Stimulated activated CD8-positive, alpha-beta memory T cell treated with anti-CD3 and anti-CD28 coated beads, Interleukin-2, amount 100 ng/mL, for 1 hour (primary cell): Measurements from ENCODE around the gene TMEM179B.
"Not testable (repeated sequence)": the region's sequence is repeated elsewhere in the genome, so short reads cannot be mapped to it uniquely, and the experiment has no call there.

ENCODE experiments used
- DNase-seq, 2 donors: peaks; one replicate each; pipeline ENCODE4 v3.0.0-alpha.2; 2020; ENCODE audit warnings: low read depth in 2 of 2

Gene TMEM179B

DNA sequence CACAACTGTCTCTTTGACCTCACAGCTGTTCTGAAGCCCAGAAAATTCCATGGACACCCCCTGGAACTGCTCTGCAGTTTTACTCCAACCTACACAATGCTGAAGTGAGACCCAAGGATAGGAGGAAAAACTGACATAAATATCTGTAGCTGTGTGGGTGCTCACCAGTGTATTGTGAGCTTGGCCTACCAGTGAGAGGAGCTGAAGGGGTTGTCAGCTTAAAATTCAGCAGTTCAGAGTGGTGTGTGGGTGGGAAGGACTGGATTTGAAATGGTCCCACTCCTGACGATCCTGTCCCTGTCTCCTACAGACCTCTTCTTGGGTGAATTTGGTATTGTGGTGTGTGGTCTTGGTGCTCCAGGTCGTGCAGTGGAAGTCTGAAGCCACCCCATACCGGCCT, 2.4 kb downstream of the TMEM179B start:
- DNase-seq, result no peak

DNA sequence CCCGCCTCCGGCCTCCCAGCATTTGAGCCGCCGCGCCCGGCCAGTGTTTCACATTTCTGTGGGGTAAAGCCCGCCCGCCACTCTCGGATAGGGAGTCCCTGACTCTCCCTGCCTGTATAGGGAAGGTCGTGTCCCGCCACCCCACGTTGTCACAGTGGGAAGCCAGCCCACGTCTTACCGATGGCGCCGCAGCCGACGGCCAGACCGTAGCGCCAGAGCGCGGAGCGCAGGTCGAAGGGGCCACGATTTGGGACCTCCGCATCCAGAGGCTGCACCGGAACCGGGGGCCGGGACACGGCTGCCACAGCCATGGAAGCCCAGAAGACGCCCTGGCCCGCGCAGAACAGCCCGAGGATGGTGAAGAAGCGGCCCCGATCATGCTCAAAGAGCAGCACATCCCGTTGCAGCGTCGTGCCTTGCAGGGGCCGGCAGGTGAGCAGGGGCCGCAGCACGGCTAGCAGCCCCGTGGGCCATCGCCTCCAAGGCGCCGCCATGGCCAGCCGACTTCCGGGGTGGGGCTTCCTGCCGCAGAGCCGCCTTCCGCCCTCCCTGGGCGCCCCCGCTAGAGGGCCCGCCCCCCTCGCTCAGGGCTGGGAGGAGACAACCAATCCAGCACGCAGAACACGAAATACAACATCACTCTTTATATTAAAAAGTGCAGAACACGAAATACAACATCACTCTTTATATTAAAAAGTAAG, 4.4 kb downstream of the TMEM179B start, which contains the start of gene TMEM223:
Gene TMEM223 (minus strand): TSS at position 506 of the 701 bp plus-strand sequence. CDS start 12 bp downstream, at position 494.
- peak; percentile 74 to 80 for DNase-seq

DNA sequence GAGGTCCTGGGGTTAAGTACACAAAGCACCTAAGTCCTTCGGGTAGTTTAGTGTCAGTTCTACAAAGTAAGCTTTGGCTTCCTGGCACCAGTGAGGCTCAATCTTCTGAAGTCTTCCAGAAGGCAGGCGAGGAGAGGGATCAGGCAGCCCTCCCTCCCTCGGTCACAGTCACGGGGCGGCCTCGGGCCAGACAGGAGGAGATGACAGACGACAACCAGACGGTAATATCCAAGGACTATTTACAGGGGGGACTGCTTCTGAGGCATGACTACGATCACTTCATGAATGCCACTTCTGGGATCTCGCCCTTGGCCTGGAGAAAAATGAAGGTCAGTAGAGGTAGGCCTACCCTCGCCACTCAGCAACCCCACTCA, 5.0 kb downstream of the TMEM179B start:
- no peak for DNase-seq

DNA sequence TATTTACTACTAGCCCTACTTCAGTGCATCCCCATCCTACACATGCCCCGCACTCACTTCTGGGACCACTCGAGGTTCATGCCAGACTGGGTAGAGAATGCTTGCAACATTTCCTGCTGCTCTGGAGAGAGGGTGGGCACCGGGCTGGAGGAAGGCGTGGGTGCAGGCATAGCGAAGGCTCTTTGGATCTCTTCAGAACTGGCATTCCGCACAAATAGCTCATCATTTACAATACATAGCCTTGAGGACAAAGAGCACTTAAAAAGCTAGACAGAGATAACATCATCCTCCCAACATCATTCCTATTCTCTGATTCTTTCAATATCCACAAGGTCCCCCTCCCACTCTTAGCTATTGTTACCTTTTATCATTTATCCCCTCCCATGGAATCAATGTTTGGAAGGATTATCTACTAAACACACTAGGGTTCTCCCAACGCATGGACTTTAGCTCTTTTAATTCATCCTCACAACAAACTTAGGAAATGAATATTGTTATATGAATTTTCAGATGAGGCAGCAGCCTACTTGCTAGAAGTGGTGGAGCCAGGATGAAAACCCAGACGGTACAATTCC, 7.1 kb downstream of the TMEM179B start:
- DNase-seq, result no peak

DNA sequence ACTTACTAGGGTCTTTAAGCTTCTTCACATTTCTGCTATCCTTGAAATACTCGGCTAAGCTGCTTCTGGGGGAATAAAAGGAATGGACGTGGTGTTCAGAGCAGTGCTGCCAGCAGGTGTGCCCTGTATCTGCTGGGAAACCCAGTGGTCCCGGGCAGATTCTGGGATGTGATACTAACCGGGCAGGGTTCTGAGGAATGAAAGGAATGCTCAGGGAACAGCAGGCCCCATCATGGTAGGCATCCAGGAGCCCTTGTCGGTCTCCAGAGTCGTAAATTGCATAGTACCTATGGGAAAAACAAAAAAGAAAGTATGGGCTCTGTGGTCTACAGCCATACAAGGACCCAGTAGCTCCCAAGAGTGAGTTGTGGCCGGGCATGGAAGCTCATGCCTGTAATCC, 9.1 kb downstream of the TMEM179B start:
- DNase-seq, result no peak

DNA sequence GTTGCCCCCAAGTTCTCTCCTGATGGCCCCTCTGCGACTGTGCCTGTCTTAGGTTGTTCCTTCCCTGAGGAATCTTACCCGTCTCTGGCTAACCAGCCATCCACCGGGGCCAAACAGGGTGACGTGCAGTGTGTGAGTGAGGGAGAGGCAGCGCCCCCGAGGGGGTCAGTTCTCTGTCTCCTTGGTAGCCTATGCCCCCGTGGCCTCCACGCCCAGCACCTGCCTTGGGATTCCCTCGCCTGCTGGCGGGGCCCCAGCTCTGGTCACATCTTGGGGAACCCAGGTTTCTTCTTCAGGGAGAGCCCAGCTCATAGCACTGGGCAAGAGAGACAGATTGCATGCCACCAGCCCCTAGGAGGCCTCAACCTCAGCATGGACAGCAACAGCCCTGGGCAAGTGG, 12.3 kb downstream of the TMEM179B start:
- no peak for DNase-seq

DNA sequence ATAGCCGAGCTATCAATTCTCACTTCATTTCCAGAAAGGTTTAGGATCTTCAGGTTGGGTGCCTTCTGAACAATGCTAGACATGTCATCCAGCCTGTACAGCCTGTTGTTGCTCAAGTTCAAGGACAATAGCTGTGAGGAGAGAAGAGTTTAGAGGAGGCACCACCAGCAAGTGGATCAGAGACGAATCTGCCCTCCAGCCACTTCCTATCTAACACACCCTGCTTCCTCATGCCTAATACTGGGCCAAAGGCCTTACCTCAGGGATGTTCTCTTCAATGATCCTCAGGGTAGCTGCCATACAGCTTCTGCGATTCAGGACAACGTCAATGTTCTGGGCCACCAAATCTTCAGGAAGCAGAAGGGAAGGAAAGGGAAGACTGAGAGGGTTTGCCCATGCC, 13.9 kb downstream of the TMEM179B start:
- DNase-seq, result no peak

DNA sequence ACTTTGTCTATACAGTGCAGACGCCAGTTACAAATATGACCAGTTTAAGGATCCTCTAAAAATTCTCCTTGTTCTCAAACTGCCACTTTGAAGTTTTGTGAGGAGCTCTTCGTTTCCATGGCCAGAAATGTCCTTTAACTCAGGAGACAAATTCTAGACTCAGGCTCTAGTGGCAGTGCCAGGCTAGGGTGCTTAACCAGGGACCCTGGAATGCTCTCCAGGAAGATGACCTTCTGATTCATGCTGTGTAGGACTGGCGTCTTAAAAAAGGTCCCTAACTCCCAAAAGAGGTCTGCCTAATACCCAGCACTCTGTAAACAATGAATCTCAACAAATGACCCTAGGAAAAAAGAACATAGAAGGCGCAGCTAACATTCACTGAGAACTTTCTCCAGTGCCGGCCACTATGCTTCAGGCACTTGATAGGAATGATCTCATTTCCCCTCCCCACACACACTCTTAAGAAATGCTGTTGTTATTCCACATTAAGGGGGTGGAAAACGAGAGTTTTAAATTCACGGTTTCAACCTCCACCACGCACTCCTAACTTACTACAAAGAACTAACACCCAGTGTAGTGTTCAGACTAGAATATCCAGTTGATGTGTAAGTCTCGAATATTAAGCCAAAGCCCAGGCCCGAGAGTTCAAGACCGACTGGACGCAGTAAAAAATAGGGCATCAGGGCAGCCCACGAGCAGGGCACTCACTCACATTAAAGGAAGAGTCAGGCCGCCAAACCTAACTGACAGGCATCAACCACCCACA, 17.3 kb downstream of the TMEM179B start:
- no peak for DNase-seq

DNA sequence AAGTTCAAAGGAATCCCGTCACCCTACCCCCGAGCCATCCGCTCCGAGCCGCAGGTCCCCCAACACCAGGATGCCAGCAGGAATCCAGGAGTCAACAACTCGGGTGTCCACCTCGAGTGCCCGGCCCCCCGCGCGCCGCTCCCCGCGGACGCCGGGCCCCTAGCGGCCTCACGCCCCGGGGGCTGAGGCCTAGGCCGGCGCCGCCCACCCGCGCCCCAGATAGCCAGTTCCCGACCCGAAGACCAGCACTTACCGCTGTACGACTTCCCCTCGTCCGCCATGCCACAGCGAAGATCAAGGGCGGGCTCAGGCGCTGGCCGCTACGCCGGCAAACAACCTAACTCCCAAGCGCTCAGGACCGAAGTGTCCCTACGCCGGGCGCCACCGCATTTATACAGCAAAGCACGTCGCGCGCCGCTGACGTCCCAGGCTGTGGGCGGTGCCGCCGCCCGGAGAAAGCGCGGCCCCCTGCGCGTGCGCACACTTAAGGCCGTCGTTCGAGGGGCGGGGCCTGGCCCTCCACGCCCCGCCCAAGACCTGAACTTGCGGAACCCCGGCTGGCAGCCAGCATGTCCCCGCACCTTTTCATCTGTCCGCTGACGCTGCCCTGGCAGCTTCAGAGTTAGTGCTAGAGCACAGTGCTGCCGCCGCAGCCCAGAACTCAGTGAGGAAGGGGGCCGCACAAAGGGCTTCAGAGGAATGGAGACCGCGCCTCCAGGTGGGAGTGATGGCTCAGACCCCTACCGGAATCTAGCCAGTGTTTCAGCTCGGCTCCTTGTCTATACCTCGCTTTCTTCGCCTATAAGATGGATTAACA, 18.1 kb downstream of the TMEM179B start, which contains the start of gene NXF1:
Gene NXF1 (minus strand): TSS at position 365 of the 817 bp plus-strand sequence. CDS start 84 bp downstream, at position 281.
- peak; percentile 92 for DNase-seq

DNA sequence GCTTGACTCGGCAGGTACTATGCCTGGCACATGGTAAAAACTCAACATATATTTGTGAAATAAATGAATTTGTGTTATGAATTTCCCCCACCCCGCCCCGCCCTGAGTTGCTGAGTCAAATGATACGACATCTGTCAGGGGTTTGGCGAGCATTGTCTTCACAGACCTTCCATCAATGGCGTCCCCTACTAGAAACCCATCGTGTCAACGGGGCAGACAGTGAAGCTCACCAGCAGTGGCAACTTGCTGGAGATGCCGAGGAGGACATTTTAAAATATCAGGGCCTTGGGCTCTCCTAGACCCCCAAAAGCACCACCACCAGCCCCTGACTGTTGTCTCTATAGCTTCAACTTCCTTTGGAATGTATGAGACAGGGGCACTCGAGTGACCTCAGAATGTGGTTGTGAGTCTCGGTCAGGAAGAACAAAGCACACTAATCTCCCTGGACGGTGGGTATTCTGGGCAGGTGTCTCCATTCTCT, 18.8 kb downstream of the TMEM179B start:
- no peak for DNase-seq

DNA sequence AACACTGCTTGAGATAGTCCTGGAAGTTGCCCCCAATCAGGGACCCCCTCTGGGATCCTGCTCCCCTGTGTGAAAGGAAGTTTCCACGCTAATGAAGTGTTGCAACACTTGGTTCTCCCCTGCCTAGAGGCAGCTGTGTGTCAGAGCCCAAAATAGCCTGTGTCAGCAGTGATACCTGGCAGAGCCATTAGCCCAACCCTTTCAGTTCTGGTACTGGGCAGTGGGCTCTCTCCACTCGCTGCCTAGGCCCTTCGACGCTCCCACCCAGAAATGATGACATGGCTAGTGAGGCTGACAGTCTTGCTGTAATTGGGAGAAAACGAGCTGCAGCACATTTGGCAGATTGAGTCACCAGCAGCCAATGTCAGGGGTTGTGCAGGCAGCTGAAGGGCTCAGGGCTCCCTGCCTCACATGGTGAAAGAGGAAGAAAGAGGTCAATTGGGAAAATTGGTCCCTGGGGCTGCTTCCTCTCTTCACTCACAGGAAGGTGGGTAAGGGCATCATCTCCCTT, 19.5 kb downstream of the TMEM179B start:
- DNase-seq, result no peak

DNA sequence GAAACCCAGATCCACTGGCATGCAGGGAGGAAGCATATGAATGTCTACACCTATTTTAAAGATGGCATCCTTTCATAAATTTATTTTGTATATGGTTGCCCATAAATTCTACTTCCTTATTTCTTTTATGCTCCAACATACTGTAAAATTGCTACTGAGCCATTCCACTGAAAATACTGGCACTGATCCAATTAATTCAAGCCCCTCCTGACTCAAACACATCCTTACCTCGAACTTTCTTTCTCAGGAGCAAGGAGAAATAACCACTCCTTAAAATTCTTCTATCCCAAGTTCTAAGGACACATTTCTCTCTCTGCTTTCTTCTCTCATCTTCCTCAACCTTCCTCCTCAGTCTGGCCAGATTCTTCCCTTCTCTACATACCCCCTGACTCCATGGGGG, 23.5 kb downstream of the TMEM179B start:
- DNase-seq, result no peak

DNA sequence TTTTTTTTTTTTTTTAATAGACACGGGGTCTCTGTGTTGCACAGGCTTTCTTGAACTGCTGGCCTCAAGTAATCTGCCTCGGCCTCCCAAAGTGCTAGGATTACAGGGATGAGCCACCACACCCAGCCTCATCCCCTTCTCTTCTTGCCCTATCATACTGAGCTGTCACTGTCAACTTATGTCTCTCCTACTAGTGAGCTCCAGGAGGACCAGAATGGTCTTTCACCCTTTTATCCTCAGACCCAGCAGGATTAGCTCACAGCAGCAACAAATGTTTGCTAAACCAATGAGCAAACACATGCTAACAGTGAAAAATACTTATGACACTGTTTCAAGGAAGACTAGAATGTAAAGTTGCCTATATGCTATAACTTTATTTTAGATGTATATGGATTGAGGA, 24.5 kb downstream of the TMEM179B start:
- no peak for DNase-seq

DNA sequence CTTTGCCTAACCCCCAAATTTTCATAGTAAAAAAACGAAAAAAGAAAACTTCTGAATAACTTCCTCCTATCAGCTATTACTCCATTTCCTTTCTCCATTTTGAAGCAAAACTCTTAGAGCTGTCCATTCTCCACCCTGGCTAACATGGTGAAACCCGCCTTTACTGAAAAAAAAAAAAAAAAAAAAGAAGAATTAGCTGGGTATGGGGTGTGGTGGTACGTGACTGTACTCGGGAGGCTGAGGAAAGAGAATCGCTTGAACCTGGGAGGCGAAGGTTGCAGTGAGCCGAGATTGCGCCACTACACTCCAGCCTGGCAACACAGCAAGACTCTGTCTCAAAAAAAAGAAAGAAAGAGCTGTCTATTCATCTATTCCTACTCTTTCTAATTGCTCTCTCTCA, 29.4 kb downstream of the TMEM179B start:
- DNase-seq, result no peak

DNA sequence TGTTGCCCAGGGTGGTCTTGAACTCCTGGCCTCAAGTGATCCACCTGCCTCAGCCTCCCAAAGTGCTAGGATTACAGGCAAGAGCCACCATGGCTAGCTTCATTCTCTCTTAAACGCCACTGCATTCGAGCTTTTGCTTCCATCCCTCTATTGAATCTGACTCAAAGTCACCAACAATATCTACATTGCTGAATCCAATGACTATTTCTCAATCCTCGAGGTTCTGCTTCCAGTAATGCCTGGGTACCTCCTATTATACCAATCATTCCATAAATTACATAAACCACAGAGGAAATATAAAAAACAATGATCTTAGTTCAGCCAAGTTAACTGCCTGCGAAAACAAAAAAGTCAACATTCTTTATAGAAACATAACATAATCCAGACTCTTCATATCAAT, 29.9 kb downstream of the TMEM179B start:
- no peak for DNase-seq

DNA sequence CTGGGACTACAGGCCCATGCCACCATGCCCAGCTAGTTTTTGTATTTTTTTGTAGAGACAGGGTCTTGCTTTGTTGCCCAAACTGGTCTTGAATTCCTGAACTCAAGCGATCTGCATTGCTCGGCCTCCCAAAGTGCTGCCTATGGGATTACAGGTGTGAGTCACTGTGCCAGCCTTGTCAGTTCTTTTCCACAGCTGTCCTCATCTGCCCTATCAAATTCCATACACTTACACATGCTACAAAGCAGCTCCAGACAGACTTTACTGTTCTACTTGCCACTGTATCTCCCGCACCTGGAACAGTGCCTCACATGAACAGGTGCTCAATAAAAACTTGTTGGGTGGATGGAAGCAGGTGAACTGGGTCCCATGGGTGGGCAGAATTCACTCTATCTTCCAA, 36.5 kb downstream of the TMEM179B start:
- DNase-seq, result no peak

DNA sequence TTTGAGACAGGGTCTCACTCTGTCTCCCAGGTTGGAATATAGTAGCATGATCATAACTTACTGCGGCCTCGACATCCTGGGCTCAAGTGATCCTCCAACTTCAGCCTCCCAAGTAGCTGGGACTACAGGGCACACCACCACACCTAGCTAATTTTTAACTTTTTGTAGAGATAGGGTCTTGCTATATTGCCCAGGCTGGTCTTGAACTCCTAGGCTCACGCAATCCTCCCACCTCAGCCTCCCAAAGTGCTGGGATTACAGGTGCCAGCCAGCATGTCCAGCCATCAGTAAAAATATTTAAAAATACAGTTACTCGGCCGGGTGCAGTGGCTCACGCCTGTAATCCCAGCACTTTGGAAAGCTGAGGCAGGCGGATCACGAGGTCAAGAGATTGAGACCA, 40.9 kb downstream of the TMEM179B start:
- DNase-seq, result not testable (repeated sequence)

DNA sequence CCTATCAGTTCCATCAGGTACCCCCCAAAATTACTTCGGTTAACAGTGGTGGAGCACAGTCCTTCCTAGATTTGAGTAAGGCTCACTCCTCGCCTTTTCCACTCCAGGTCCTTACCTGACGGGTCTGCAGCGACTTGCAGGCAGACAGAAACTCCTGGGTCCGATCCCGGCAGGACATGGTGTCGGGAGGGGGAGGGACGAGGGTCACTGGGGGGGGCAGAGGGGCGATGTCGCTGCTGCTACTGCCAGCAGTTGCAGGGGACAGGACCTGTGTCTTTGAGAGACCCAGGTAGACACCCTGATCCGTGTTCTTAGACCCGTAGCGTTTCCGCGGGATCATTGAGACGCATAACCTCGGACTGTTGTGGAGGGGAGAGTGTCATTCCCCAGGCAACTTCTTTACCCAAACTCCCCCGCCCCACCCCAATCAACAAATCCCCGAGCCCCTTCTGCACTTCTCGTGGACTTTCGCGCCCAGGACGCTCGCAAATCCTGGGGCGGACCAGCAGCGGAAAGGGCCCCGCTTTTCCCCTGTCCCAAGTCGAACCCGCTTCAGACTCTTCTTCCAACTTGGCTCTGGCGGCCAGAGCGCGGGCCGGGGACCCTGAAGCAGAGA, 43.8 kb downstream of the TMEM179B start:
- DNase-seq, result no peak

DNA sequence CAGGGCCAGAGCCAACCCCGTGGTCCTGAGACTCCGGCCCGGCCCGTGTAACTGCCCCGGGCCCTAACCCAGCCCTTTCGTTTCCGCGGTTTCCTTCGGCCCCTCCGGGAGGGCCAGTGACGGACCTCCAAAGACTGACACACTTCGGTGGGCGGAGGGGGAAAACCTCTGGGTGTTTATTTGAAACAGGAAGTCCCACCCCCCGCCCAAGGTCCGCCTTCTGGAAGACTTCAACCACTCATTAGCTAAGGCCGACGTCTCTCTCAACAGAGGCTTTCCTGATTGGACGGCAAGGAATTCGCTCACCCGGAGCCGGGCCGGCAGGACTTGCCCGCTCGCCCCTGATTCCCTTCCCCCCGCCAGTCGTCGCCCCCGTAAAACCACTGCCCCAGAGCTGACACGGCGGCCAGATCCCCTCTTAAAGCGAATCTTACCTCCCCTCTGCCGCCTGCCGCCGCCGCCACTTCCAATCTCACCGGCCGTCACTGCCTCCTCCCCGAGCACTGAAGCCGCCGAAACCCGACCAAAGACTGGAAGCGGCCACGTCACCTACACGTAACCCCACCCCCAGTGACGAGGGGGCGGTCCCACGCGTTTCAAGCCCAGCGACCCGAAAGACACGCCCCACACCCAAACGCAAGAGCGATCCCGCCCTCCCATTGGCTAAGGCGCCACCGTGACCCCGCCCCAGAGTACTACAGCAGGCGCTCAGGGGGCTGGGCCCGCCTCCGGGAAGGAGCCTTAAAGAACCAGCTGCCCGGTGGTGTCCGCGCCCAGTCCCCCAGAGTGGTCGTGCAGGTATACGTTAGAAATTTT, 44.5 kb downstream of the TMEM179B start, which contains the start of gene STX5:
Gene STX5 (minus strand): TSS at position 532 of the 816 bp plus-strand sequence. CDS start 808 bp downstream, outside the sequence.
- peak; percentile 99 for DNase-seq
